BE2C (cell line): ENCODE data around the gene SELENOM.
A peak's percentile ranks its signal among the peaks of the same experiment; 100 is the strongest.

Experiments used
- DNase-seq: peaks from one replicate; pipeline ENCODE4 v3.0.0-alpha.2; 2020
- H3K27me3 ChIP-seq: fragments of 250-450 bp; sonication (Bioruptor Pico); 2 replicates; pipeline ENCODE4 v1.5.1; 2020; ENCODE audit warnings: mild to moderate bottlenecking
- H3K36me3 ChIP-seq: fragments of 250-450 bp; sonication (Bioruptor Pico); 2 replicates; pipeline ENCODE4 v1.5.1; 2020; ENCODE audit warnings: mild to moderate bottlenecking
- H3K4me1 ChIP-seq: fragments of 250-450 bp; sonication (Bioruptor Pico); 2 replicates; pipeline ENCODE4 v1.5.1; 2020
- H3K4me3 ChIP-seq: 2 replicates; pipeline ENCODE4 v1.5.1; 2011; ENCODE audit warnings: low read depth, low read length
- H3K9me3 ChIP-seq: fragments of 250-450 bp; sonication (Bioruptor Pico); 2 replicates; pipeline ENCODE4 v1.5.1; 2020
- CTCF ChIP-seq: IDR thresholded peaks from 2 replicates; pipeline ENCODE4 v1.5.1; 2012; ENCODE audit warnings: mild to moderate bottlenecking, low read depth, low read length

Gene SELENOM

DNA sequence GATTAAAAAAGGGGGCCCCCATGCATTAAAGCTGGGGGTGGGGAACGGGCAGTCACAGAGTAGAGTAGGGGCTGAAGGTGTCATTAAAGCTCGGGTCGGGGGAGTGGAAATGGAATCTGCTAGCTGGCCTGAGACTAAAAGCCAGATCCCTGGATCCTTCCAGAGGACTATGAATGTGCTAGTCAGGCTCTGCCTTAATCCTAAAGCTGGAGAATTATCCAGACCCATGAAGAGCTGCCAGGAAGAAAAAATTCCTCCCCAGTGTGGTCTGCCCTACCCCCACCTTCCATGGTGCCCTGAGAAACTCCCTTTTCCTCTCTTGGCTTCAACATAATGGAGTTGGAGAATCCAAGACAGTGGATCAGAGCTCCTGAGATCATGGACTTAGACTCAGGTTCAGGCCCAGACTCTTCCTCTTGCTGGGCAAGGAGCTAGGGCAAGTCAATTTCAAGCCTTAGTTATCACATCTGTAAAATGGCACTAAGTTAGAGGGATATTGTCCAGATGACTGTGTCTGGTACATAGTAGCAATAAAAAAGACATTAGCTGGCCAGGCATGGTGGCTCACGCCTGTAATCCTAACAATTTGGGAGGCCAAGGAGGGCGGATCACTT is 50.3 kb downstream of the SELENOM start:
- DNase-seq: no peak
- no peak overlapping the region for H3K4me3 ChIP-seq
- H3K4me1 ChIP-seq: no peaks in the 10 kb centered on the region
- no peaks in the 10 kb centered on the region for H3K9me3 ChIP-seq
- H3K36me3 ChIP-seq: no peaks in the 10 kb centered on the region
- no peaks in the 10 kb centered on the region for H3K27me3 ChIP-seq
- TF ChIP-seq CTCF: no peak

- no peak for TF ChIP-seq CTCF
- no peaks in the 10 kb centered on the region for H3K4me1 ChIP-seq
- no peaks in the 10 kb centered on the region for H3K36me3 ChIP-seq
- H3K27me3 ChIP-seq: no peaks in the 10 kb centered on the region
- H3K4me3 ChIP-seq: no peak overlapping the region
- no peaks in the 10 kb centered on the region for H3K9me3 ChIP-seq
- DNase-seq: peak; percentile 64
Measured at GRCh38 chr22:31055635-31056159, 51.7 kb downstream of the SELENOM start.

DNA sequence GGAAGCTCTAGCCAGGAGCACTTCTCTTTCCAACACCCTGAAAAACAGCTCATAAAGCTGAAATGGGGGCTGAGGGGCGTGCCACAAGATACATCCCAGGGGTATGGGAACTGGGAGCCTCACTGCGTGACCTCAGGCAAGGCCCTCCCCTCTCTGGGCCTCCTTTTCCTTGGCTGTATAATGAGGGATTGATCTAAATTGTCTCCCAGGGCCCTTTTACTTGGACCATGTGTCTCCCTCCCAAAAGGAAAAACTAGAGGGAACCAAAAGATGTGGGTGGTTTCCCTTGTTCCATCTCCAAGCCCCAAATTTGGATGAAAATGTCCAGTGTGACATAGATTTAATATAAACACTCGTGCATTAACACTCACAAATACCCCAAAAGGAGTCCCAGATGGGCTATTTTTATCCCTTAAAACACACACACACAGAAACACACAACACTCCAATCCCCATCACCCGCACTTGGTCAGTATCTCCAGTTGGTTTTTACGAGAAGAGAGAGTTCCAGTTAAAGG is 52.2 kb downstream of the SELENOM start:
- no peak for TF ChIP-seq CTCF
- no peak for DNase-seq
- H3K9me3 ChIP-seq: no peaks in the 10 kb centered on the region
- H3K4me1 ChIP-seq: no peaks in the 10 kb centered on the region
- H3K27me3 ChIP-seq: no peaks in the 10 kb centered on the region
- no peak overlapping the region for H3K4me3 ChIP-seq
- no peaks in the 10 kb centered on the region for H3K36me3 ChIP-seq
